HG02840 (cell line): ENCODE data around the gene AP2S1.
A peak's percentile ranks its signal among the peaks of the same experiment; 100 is the strongest.
"Not testable (repeated sequence)": the region's sequence is repeated elsewhere in the genome, so short reads cannot be mapped to it uniquely, and the experiment has no call there.

Experiments used
- ATAC-seq: cut with Tn5 transposase; IDR thresholded peaks from one replicate; pipeline ENCODE4 v1.9.1; 2021; ENCODE audit warnings: mild to moderate bottlenecking, moderate library complexity, moderate number of reproducible peaks; ENCODE audit not compliant: unreplicated experiment, low FRiP score

Gene AP2S1

DNA sequence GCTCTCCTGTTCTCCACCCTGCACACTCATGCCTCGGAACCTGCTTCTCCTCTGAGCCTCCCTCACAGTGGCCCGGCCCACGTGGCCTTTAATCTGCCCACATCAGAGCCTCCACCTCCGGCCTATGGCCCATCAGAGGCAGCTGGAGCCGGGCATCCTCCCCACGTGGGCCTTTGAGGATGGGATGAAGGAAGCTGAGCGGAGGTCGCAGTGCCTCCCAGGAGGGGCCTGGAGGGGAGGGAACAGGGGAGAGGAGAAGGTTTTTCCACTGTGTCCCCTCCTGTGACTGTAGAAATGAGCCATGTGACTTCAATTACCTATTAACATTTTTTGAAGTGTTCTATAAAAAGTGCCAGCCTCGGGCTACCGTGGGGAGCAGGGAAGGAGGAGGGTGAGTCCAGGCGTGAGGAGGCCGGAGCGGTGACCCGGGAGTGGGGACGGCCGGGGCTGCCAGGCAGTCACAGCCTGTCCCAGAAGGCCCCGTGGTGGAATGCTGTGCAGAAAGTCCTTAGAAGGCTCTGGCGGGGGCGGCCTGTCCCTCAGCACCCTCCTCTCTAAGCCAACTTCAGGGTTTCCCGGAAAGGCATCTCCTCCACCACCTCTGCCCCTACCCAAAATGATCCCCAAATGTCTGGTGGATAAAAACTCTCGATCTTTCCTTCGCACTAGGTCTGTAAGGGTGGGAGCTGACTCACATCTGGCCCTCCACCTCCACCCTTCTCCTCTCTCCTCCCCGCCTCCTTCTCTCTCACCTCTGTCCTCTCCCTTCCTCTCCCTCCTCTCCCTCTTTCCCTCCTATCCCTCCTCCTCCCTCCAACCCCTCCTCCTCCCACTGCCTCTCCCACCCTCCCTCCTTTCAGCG is 37.4 kb downstream of the AP2S1 start:
- no peak for ATAC-seq

DNA sequence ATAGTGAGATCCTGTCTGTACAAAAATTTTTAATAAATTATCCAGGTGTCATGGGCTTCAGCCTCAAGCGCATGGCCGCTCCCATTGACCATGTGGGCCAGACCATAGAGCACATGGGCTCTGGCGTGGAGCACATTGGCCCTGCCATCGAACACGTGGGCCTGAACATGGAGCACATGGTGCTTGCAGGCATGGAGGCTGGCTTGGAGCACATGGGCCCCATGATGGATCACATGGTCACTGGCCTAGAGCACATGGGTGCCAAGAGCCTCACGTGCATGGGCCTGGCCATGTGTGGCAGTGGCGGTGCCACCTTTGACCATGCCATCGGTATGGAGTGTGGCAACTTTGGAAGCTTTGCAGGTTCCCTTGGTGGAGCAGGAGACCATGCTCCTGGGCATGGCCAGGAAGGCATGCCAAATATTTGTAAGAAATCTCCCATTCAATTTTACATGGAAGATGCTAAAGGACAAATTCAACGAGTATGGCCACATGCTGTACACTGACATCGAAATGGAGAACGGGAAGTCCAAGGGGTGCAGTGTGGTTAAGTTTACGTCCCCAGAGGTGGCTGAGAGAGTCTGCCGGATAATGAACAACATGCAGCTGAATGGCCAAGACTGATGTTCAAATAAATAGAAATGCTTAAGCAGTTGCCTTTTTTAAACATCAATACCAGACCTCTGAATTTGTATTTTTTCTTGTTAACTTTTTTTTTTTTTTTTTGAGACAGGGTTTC is 40.9 kb downstream of the AP2S1 start:
- no peak for ATAC-seq

DNA sequence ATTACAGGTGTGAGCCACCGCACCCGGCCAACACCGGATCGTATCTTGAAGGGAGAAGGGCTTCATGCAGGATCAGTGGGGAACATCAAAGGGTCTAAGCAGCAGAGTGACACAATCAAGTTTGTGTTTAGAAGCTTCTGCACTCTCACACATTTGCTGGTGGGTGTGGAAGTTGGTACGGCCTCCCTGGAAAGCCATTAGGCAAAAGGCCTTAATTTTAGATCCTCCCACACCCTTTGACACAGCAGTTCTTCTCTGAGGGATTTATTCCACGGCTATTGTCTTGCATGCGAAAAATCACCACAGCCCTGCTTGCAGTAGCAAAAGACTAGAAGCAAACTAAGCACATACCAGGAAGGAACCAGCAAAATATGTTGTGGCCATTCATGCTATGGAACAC is 44.0 kb downstream of the AP2S1 start:
- ATAC-seq: no peak

DNA sequence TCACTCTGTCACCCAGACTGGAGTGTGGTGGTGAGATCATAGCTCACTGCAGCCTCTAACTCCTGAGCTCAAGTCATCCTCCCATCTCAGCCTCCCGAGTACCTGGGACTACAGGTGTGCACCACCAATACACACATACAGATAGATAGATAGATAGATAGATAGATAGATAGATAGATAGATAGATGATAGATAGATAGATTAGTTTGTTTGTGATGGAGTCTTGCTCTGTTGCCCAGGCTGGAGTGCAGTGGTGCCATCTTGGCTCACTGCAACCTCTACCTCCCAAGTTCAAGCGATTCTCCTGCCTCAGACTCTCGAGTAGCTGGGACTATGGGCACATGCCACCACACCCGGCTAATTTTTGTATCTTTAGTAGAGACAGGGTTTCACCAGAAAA is 46.2 kb downstream of the AP2S1 start:
- not testable (repeated sequence) for ATAC-seq

DNA sequence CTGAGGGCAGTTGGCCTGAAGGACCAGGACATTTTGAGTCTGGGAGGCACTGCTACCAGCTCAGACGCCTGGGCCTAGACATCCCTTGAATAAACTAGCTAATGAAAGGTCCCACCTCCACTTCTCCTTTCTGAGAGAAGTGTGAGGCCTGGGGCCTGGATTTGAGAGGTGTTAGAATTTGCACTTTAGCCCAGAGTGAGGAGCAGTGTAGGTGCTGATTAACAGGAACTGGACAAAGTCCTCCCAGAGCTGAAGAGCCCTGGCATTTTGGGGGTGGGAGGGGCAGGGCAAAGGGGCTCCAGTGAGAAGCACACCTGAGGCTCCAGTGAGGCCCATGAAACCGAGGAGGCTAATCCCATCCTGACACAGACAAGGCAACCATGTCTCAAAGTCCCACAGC is 47.1 kb downstream of the AP2S1 start:
- no peak for ATAC-seq

DNA sequence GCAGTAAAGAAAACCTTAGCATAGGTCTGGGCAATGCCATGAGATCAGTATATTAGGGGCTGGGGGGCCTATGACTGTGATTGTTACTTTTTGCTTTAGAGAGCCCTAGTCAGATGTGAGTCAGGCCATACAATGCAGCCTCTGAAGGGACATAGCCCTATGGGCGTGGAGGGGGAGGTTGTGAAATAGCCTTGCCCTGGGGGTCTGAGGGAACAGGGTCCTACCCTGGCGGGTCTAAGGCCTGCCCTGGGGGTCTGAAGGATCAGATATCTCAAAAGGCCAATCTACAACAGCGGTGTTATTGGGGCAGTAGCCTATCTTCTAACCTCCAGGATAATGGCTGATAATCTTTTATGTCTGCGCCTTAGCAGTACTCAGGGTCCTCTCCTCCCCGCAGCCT is 48.5 kb downstream of the AP2S1 start:
- no peak for ATAC-seq

DNA sequence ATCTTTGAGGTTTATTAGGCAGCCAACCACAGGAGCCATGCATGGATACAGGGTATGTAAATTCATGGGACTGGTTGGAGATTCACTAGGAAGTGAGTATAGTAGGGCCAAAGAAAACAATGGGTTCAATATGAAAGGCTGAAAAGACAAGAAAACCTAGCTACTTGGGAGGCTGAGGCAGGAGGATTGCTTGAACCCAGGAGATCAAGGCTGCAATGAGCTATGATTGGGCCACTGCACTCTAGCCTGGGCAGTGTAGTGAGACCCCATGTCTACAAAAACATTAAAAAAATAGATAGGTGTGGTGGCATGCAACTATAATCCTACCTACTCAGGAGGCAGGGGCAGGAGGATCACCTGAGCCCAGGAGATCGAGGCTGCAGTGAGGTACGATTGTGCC is 51.9 kb downstream of the AP2S1 start:
- no peak for ATAC-seq

DNA sequence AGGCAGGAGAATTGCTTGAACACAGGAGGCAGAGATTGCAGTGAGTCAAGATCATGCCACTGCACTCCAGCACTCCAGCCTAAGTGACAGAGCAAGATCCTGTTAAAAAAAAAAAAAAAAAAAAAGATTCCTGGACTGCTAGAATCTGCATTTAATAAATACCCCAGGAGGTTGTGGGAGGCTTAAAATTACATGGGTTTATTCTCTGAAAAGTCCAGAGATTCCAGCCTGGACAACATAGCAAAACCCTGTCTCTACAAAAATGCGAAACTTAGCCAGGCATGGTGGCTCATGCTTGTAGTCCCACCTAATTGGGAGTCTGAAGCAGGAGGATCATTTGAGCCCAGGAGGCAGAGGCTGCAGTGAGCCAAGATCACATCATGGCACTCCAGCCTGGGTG is 52.8 kb downstream of the AP2S1 start:
- ATAC-seq: no peak

DNA sequence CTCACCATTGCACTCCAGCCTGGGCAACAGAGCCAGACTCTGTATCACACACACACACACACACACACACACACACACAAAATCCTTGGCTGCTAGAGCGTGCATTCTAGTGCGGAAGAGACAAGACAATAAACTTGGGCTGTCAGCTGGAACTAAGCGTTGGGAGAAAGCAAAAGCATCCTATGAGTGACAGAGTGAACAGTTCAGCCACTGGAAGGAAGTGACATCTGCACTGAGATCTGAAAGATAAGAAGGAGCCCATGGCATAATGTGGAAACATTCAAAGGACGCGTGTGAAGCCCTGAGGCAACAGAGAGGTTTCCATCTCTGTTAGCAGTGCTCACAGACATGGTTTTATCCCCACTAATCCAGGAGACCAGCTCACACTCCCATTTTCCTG is 58.7 kb downstream of the AP2S1 start:
- ATAC-seq: no peak

DNA sequence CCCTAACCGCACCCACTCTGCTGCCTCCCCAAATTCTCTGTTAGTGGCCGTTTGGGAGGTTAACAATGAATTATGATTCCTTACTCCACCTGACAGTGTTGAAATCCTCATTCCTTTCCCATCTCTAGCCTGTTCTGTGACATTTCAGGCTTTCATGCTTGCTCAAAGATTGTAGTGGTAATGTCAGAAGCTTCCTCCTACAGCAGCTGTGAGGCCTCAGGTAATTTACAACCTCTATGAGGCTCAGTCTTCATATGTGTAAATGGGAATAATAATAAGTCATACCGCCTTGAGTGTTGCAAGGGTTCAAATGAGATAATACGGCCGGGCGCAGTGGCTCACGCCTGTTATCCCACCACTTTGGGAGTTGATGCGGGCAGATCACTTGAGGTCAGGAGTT is 61.3 kb downstream of the AP2S1 start:
- ATAC-seq: no peak

DNA sequence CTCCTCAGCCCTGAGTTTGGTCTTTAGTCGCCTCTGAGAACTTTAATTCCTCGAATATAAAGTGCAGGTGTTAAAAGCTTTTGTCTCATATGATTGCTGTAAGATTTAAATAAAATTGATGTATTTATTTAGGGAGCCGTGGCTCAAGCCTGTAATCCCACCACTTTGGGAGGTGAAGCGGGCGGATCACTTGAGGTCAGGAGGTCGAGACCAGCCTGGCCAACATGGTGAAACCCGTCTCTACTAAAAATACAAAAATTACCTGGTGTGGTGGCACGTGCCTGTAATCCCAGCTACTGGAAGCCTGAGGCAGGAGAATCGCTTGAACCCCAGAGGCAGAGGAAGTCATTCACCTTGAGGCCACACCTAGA is 61.7 kb downstream of the AP2S1 start:
- ATAC-seq: no peak

DNA sequence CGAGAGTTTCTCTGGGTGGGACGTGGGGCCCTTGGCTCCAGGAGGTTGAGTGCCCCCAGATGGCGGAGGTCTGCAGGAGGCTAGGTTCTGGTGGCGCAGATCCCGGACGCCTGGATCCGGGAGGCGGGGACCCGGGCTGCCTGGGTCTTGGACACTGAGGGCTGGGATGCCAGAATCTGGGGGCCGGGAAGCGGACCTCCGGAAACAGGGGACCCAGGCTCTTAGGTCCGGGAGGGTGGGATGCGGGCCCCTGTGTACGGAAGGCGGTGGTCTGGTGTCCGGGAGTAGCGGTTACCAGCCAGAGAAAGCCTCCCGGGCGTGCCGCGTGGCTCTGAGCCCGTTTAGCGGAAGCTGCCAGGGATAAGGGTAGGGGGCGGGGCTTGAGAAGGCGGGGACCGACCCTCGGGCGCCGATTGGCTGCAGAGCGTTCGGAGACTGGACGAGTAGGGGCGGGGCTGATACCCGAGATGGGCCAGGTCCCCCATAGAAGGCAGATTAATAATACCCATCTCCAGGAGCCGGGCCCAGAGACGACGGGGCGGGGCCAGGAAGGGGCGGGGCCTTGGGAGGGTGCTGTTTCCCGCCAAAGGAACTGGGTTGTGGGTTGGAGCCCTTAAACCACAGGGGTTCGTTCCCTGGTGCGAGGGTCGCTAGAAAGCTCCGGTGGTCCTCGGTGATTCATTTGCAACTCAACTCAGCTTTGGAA is 62.2 kb downstream of the AP2S1 start, which contains the start of gene SLC1A5:
Gene SLC1A5 (minus strand): TSS at position 333 of the 706 bp plus-strand sequence. CDS start 629 bp downstream, outside the sequence.
- peak; percentile 55 for ATAC-seq
